Measurements from ENCODE around the gene SIGLEC9.

The SIGLEC9 gene

GRCh38 chr19:51124729-51125128 lies at the start of gene SIGLEC9:
Gene SIGLEC9, plus strand, starts transcription at chr19:51124906. Its CDS starts 69 bp downstream, at chr19:51124975.
- no peak for TF ChIP-seq CTCF (IDR thresholded peaks at IDR 0.05)
- peak; percentile 65 to 75 for DNase-seq
- Histone ChIP-seq H3K9me3 (no peaks in the 10 kb centered on the region), H3K4me1 (no peaks in the 10 kb centered on the region), H3K27me3 (peaks cover 0 to 30% of the 10 kb centered on the region in 2 donors), H3K4me3 (peak within 1 kb of the TSS; percentile 8 to 27), H3K36me3 (no peaks in the 10 kb centered on the region), H3K27ac (no peak within 1 kb of the TSS)
- intact Hi-C loops (cut with DNase I; ENCODE audit: low total_unique reads) = no loop called here

GRCh38 chr19:51075998-51076397 lies 48.7 kb upstream of the SIGLEC9 start:
- Histone ChIP-seq H3K4me3 (no peak overlapping the region), H3K27ac (no peak overlapping the region), H3K27me3 (peaks cover 0 to 4% of the 10 kb centered on the region in 2 donors), H3K9me3 (peaks cover 0 to 17% (median 5%) of the 10 kb centered on the region in 3 donors), H3K4me1 (no peaks in the 10 kb centered on the region), H3K36me3 (peaks cover 0 to 3% (median 0%) of the 10 kb centered on the region in 3 donors)
- intact Hi-C loops (cut with DNase I; ENCODE audit: low total_unique reads) = no loop called here
- no peak for DNase-seq
- no peak for TF ChIP-seq CTCF (IDR thresholded peaks at IDR 0.05)

- Histone ChIP-seq H3K4me3 (no peak overlapping the region), H3K9me3 (peaks cover 0 to 17% (median 5%) of the 10 kb centered on the region in 3 donors), H3K27me3 (peaks cover 0 to 4% of the 10 kb centered on the region in 2 donors), H3K27ac (no peak overlapping the region), H3K4me1 (no peaks in the 10 kb centered on the region), H3K36me3 (peaks cover 0 to 3% (median 0%) of the 10 kb centered on the region in 3 donors)
- intact Hi-C loops (cut with DNase I; ENCODE audit: low total_unique reads) = no loop called here
- DNase-seq = no peak
- no peak for TF ChIP-seq CTCF (IDR thresholded peaks at IDR 0.05)
Observed at GRCh38 chr19:51076631-51077213, 48.0 kb upstream of the SIGLEC9 start.

GRCh38 chr19:51078104-51078503 lies 46.6 kb upstream of the SIGLEC9 start:
- H3K27me3 ChIP-seq = peaks cover 0 to 8% of the 10 kb centered on the region in 2 donors
- TF ChIP-seq CTCF (IDR thresholded peaks at IDR 0.05) = no peak
- H3K4me1 ChIP-seq = no peaks in the 10 kb centered on the region
- H3K9me3 ChIP-seq = peaks cover 0 to 16% (median 5%) of the 10 kb centered on the region in 3 donors
- DNase-seq = no peak
- intact Hi-C loops (cut with DNase I; ENCODE audit: low total_unique reads) = no loop called here
- H3K27ac ChIP-seq = no peak overlapping the region
- H3K4me3 ChIP-seq = no peak overlapping the region
- peaks cover 0 to under 1% (median 0%) of the 10 kb centered on the region in 3 donors for H3K36me3 ChIP-seq

GRCh38 chr19:51078731-51079130 lies 46.0 kb upstream of the SIGLEC9 start:
- Histone ChIP-seq H3K4me3 (no peak overlapping the region), H3K27ac (no peak overlapping the region), H3K4me1 (no peaks in the 10 kb centered on the region), H3K36me3 (no peaks in the 10 kb centered on the region), H3K9me3 (peaks cover 0 to 10% (median 0%) of the 10 kb centered on the region in 3 donors), H3K27me3 (peaks cover 0 to 14% of the 10 kb centered on the region in 2 donors)
- intact Hi-C loops (cut with DNase I; ENCODE audit: low total_unique reads) = no loop called here
- no peak for TF ChIP-seq CTCF (IDR thresholded peaks at IDR 0.05)
- no peak for DNase-seq

All from tibial artery (tissue), 4 donors.